NB4 (cell line): ENCODE measurements around the gene CEP135.

Source experiments
- CTCF ChIP-seq: IDR thresholded peaks from one replicate; pipeline ENCODE4 v1.5.1; 2012; ENCODE audit warnings: low read depth, low read length
- POLR2A ChIP-seq: IDR thresholded peaks from 2 replicates; pipeline ENCODE4 v1.6.1; 2011; ENCODE audit warnings: mild to moderate bottlenecking; ENCODE audit not compliant: insufficient read length; ENCODE audit errors: extremely low read depth

- TF ChIP-seq CTCF (no peak), POLR2A (no peak)
These were observed 42.4 kb upstream of the CEP135 start for GRCh38 chr4:55906323-55906722.
